Measurements from ENCODE around the gene ZMYM4.
"Not testable (repeated sequence)": the region's sequence is repeated elsewhere in the genome, so short reads cannot be mapped to it uniquely, and the experiment has no call there.

Gene ZMYM4

DNA sequence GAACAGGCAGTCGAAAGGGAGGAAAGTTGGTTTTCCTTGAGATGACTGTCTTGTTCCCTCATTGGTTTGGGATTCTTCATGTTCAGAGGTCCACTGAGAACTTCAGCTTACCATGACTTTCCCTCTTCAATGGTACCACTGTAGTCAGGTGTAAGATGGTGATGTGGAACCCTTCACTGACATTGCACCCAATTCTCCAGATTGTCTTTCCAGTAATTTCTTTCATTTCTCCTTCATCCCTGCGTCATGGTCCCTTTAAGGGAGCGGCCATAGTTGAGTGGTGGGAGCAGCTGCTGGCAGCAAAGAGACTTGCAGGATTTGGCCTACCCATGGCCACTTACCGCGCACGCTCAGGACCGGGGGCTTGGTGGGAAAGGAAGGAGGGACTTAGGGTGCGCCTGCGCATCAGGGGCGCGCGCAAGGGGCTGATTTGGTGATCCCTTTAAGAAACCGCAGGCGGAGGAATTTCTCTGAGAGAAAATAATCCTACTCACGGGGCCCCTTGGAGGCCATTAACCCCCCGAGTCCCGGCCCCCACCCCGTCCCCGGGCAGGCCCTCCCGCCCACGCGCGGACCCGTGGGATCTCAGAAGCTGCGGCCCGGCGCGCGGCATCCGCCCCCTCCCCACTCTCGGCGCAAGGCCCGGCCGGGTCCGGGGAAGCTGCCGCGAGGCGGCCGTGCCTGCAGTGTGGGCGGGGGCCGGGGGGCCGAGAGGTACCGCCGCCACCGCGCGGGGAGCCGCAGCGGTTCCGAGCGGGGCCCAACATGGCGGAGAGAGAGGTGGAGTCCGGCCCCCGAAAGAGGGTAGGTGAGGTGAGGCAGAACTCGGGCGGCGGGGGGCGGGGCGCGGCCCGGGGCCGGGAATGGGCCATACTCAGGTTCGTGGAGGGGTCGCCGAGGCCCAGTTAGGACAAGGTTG is at the start of gene ZMYM4:
ZMYM4 (plus strand) TSS at position 428 of the 919 bp plus-strand sequence; CDS start at position 766, 338 bp downstream.
- DNase-seq = peak; percentile 91

DNA sequence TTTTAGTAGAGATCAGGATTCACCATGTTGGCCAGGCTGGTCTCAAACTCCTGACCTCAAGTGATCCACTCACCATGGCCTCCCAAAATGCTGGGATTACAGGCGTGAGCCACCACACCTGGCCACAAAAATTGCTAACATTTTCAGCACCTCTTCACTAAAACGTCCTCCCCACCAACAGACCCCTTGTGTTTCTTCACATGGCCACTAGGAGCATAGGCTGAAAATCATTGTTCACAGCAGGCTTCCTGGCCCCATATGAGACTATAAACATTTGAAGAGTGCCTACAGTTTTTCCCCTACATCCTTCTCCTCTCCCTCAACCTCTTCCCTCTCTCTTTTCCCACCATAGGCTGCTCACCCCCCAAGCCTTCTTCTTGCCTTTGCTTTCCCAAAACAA is 47.5 kb upstream of the ZMYM4 start:
- DNase-seq = no peak

DNA sequence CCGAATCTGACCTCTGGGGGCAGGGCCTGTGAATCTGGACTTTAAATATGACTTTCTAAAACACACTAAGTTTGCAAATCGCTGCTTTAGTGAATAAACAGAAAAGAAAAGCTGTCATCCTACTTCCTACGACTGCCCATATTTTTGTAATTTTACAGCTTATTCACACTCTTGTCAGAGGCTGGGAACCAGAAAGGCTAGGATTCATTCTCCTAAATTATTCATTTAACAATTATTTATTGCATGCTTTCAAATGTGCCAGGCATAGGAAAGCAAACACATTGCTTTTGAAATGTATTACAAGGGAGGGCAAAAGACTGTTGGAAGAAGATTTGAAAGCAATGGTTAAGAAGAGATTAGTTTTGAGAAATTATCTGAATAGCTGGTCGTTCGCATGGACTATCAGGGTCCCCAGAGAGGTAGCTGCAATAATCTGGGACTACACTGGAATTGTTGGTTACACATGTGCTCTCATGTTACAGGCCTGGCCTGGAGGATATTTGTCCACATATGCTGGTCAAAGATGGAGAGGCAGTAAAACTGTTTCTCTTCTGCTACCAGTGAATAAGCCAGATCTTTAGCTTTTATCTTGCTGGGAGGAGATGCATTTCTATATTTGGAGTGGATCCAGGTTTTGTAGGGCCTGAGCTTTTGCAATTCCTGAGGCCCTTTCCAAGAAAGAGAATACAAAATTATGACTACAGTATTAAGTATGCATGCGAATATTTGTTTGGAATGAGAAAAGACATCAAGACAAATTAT is 46.0 kb upstream of the ZMYM4 start:
- no peak for DNase-seq

DNA sequence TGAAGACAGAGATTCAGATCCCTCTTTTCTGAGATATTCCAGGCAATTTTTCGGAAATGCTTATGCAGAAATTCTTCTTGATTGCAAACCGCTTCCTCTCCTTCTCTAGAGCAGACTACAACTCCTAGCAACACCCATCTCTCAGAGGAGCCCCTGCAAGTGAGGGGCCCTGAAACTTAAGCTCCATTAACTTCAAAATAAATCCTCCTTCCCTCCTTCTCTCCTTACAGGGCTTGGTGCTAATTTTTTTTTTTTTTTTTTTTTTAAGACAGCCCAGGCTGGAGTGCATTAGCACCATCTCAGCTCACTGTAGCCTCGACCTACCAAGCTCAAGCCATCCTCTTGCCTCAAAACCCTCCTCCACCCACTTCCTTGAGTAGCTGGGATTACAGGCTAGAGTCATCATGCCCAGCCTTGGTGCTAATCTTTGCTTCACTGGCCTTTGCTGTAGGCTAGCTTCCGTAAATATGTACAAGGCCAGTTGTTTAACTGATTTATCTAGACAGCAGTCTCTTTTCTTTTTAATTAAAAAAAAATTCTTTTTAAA is 45.4 kb upstream of the ZMYM4 start:
- DNase-seq = no peak

DNA sequence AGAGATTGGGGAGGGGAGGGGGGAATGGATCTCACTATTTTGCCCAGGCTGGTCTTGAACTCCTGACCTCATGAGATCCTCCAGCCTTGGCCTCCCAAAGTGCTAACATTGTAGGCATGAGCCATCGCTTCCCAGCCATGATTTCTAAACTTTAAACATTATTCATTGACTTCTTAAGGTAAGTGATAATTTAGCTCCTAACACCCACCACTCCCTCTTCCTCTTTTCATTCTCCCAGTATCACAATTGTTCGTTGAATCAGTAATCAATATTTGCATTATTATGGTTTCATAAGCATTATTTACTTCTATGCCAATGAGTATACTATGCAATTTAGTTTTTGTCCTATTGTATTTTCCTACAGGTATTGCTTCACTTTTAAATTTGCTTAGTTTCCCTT is 42.0 kb upstream of the ZMYM4 start:
- DNase-seq = no peak

DNA sequence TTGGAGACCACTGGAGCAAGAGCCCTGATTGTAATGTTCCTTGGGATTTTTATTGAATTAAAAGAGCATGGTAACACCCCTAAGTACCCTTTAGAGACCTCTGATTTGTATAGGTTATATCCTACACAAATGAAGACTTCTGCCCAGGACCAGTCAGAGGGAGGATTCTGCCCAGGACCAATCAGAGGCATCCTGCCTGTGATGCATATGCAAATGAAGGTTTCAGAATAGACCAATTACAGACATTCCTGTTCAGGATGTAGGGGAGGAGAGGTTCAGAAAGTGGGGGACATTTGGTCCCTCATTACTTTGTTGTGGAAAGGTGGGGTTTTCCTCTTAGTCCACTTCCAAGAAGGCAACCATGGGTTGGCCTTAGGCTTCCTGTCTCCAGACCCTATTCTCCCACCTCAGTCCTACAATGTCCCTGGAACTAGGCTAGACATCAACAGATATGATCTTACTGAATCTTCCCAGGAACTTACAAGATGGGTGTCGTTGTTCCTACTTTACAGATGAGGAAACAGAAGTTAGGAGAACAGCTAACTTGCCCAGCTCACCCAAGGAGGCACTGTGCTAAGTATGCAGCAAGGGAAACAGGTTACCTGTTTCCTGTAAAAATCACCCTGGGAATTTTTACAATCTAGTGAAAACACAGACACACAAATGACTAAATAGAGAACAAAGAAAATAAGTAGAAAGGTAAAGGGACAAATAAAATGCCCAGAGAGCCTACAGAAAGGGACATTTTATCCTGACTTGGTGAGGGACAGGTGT is 38.7 kb upstream of the ZMYM4 start:
- DNase-seq = no peak

DNA sequence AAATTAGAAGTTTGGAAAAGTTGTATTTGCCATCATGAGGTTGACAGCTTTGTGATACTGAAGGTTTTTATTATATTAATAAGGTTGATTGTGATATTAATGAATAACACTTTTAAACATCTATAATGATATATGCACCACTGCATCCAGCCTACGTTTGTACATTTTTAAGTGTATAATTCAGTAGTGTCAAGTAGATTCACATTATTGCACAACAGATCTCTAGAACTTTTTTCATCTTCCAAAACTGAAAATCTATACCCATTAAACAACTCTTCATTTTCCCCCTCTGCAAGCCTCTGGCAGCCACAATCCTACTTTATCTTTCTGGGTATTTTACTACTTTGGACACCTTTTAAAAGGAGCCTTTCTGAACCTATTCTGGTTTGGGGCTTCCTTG is 37.2 kb upstream of the ZMYM4 start:
- DNase-seq = no peak

DNA sequence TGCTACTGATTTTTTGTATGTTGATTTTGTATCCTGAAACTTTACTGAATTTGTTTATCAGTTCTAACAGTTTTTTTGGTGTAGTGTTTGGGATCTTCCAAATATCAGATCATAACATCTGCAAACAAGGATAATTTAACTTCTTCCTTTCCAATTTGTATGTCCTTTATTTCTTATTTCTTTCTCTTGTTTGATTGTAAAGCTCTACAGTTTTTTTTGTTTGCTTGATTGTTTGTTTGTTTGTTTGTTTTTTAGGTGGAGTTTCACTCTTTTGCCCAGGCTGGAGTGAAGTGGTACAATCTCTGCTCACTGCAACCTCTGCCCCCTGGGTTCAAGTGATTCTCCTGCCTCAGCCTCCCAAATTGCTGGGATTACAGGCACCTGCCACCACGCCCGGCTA is 31.7 kb upstream of the ZMYM4 start:
- DNase-seq = not testable (repeated sequence)

DNA sequence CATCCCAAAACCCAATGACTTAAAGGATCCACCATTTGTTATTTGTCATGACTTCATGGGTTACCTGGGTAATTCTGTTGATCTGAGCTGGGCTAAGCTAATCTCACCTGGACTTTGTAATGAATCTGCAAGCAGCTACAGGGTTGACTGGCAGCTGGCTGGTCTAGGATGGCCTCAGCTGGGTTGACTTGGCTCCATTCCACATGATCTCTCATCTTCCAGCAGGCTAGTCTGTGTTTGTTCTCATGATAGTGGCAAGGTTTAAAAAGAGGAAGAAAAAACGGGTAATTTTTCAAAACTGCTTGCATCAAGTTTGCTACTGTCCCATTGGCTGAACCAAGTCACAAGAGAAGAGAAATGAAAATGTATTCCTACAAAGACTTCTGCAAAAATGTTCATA is 24.8 kb upstream of the ZMYM4 start:
- DNase-seq = no peak

DNA sequence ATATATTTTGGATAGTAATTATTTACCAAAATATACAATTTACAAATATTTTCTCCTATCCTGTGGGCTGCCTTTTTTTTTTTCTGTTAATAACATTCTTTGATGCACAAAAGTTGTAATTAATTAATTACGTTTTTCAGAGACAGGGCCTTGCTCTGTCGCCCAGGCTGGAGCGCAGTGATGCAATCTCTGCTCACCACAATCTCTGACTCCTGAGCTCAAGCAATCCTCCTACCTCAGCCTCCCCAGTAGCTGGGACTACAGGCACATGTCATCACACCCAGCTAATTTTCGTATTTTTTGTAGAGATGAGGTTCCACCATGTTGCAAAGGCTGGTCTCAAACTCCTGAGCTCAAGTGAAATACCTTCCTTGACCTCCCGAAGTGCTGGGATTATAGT is 21.3 kb upstream of the ZMYM4 start:
- DNase-seq = no peak

DNA sequence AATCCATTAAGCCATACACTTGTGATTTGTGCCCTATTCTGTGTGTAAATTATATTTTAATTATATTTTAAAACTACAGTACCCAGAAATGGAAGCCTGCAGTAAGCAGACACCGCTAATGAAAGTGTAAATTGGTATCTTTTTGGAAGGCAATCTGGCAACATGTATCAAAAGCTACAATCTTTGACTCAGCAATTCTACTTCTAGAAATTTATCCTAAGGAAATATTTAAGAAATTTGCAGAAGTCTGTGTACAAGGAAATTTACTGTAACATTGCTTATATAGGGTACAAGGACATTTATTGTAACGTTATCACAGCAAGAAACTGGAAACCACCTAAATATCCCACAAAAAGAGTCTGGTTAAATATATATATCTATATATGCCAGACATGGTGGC is 14.6 kb upstream of the ZMYM4 start:
- no peak for DNase-seq

DNA sequence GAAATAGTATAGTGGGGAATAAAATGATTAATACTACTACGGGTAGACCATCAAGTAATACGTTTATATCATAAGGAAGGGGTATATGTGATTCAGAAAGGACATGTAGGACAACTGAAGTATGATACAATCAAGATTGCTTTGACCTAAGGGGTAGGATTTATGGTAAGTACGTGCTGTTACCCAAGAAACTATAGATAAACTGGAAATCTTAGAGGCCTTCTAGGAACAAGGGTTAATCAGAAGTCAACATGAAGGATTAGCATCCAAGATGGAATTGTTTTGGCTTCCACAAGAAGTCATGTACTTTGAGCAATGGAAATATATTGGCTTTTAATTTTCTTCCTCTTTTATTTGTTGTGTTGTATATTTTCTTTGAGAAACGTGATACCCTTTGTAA is 13.2 kb upstream of the ZMYM4 start:
- no peak for DNase-seq

DNA sequence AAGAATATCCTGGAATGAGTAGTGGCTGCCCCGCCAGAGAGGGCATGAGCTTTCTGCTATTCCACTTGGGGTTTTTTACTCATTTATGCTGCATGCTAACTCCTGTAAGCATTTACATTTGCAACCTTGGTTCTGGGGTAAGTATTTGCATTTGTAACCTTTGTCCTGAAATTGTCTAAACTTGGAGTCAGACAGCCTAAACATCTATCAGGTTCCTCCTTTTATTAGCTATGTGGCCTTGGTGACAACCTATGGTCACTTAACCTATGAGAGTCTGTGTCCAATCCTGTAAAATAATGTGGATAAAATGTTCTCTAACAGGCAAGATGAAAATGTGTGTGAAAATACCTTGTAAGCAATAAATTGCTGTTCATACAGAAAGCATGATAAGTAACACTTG is 8.9 kb upstream of the ZMYM4 start:
- no peak for DNase-seq

DNA sequence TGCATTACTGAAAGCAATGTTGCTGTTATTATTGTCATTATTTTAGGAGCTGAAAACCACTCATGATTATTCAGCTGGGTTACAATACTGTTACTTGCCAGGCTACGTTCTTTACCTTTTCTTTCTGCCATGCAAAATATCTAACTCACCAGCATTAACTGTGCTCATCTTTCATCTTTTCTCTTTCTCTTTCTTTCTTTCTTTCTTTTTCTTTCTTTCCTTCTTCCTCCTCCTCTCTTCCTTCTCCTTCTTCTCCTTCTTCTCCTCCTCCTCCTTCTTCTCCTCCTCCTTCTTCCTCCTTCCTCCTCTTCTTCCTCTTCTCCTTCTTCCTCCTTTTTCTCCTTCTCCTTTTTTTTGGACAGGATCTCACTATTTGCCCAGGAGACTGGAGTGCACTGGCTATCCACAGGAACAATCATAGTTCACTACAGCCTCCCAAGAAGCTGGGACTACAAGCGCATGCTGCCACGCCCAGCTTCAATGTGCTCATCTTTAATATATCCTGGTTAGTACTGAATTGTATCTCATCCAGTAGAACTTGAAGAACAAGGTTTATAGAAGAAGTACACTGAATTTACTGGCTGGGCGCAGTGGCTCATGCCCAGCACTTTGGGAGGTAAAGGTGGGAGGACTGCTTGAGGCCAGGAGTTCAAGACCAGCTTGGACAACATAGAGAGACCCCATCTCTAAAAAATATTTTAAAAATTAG is 6.9 kb upstream of the ZMYM4 start:
- DNase-seq = no peak

DNA sequence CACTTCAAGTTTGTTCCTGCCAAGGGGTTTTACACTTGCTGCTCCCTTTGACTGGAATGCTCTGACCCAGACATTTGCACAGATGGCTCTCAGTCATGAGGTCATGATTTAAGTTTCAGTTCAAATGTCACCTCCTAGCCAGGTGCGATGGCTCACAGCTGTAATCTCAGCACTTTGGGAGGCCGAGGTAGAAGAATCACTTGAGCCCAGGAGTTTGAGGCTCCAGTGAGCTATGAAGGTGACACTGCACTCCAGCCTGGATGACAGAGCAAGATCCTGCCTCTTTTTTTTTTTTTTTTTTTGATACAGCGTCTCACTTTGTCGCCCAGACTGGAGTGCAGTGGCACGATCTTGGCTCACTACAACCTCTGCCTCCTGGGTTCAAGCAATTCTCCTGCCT is 4.5 kb upstream of the ZMYM4 start:
- DNase-seq = no peak

DNA sequence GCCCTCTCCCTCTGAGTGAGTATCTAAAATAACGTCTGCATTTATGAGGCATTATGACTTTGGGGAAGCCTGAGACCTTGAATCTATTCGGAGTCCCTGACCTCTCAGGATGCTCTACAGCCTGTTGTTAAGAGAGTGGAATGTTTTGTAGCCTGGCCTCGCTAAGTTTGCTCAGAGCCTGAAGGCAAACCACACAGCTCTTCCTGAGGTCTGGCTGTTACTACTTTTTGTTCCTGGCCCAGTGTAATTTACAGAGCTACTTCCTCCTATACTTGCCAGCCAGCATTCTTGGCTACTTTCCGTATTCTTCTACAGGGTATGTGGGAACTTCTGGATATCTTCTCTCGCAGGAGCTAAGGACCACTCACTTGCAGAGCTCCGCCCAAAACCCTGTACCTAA is 3.6 kb upstream of the ZMYM4 start:
- no peak for DNase-seq

DNA sequence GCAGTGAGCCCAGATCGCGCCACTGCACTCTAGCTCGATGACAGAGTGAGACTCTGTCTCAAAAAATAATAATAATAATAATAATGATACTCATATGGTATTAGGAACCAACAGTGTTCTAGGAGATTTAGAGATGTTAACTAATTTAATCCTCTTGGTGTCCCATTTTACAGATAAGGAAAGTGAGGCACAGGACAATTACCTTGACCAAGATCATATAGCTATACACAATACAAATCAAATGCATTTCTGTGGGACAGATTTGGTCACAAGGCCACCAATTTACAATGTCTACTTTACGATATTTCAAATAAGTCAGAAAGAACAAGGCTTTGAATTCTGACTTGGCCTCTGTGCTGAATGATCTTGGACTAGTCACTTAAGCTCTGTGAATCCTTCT is 2.2 kb upstream of the ZMYM4 start:
- DNase-seq = no peak

DNA sequence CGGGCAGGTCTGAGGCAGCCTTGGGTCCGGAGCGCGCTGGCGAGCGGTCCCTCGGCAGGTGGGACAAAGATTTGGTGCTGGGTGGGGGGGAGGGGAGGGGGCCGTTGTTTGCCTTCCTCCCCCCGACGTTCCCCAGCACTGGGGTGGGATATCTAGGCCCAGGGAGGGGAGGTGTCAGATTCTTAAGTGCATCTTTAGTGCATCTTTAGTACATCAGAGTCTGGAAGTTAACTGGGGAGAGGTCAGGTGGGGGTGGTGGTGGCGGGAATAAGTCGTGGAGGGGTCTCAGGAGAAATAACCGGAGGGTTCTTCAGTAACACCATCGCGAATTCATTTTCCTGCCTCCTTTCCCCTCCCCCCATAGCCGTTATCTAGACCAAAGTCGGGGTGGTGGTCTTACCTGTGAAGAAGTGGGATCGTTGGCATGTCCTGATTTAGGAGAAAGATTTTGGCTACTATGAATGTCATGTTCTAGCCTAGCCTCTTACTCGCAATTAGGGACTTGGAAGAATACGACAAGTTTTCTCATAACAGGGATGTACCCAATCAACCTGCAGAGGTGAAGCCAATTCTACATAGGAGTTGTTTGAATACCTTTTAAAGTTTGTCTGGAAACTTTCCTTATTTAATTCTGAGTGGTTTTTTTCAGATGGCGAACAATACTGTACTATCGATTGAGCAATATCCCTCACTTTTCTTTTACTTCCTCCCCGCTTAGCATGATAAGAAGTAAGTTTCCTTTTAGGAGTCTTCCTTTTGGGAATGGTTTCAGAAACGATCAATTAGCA is 886 bp downstream of the ZMYM4 start:
- no peak for DNase-seq

DNA sequence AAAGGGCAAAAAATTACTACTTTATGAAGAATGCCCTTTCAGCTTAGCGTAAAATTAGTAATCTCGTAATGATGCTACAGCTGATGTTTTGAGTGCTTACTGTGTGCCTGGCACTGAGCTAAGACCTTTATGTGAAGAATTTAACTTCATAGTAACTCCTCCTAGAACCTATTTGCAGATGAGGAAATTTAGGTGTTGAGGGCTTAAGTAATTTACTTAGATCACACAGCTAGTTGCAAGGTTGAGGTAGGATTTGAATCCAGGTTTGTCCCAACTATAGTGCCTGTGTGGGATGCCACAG is 1.4 kb downstream of the ZMYM4 start:
- DNase-seq = no peak

DNA sequence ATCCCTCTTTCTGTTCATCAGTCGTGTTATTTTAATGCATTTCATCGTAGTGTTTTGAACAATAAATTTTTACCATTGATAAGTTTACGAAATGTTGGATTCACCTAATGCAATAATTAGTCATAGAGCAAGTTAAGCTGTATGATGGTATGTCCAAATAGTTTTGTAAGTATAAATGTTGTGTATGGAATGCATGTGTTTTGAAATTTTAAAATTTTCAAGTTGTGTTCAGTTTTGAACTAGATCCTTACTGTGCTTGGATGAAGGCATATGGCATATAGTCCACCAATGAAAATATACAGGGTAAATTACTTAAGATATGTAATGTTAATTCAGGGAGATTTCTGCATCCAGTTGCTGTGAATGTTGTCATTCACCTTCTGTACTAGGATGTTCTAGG is 2.3 kb downstream of the ZMYM4 start:
- no peak for DNase-seq

DNA sequence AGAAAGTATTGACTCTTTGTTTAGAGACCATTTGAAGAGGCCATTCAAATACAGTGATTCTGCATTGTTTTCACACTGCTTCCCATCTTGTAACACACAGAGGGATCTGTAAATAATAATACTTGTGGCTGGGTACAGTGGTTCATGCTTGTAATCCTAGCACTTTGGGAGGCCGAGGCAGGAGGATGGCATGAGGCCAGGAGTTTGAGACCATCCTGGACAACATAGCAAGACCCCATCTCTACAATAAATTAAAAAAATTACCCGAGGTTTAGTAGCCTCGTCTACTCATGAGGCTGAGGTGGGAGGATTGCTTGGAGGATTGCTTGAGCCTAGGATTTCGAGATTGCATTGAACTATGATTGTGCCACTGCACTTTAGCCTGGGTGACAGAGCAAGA is 5.7 kb downstream of the ZMYM4 start:
- DNase-seq = no peak
